HuH-7 (cell line): Measurements from ENCODE around the gene SLC43A1.

Experiments
- DNase-seq: peaks from one replicate; pipeline ENCODE4 v3.0.0; 2011; ENCODE audit warnings: low spot score

SLC43A1 gene

DNA sequence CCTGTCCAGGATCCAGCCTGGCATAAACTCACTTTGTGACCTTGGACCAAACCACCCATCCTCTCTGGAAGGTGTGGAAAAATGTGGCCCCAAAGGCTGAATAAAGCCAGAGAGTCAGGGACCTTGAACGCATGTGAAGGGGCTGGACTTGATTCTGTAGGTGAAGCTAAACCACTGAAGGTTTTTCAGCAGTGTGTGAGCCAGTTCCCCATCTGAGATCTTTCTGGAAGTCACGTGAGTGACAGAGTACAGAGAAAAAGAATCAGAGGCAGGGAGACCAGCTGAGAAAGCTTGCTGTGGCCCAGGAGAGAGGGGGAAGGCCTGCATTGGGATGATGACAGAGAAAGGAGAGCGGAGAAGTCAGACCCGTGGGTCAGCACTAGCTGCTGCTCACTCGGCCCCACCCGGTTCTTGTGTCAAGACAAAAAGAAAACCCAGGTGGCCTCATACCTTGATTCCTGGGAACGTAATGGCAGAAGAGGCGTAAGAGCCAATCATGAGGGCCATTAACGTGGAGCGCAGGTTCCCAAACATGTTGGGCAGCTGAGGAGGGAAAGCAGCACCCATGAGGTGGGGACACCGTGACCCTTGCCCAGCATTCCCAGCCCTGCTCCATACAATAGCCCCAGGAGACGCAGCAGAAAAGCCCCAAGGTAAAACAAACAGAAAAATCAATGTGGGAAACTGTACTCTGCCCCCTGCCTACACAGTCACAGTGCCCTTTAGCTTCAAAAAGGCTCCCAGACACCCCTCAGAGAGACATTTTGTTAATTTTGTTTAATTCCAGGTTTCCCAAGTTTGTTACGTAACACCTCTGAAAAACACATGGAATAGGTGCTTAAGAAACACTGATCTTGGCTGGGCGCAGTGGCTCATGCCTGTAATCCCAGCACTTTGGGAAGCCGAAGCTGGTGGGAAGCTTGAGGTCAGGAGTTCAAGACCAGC, 17.9 kb downstream of the SLC43A1 start:
- peak; percentile 99 for DNase-seq

DNA sequence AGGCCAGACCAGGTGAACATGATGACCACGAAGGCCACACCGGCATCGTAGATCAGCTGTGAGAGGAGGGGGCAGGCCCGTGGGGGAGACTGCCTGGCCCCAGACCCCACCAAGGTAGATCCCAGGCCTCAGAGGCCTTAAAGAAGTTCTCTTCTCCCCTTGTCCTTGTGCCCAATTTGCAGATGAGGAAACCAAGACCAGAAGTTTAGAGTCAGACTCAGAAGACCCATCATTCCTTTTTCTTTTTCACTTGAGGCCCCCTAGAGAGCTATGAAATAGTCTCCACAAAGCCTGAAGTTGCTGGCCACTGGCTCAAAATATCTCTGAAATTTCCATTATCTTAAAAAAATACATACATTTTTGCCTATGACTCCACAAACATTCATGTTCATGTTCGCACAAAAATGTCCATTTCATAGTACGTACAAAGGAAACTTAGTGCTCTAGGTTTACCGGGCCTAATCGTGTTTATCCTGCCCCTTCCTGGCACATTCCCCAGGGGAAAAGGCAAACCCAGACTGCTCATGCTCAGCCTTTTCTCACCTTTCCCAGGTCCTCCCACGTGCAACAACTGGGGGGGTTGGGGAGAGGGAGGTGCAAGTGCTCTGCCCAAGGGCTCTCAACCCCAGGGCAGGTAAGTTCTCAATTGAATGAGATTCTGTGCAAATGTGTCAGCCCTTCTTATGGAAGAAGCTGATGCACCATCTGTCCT, 19.2 kb downstream of the SLC43A1 start:
- no peak for DNase-seq

DNA sequence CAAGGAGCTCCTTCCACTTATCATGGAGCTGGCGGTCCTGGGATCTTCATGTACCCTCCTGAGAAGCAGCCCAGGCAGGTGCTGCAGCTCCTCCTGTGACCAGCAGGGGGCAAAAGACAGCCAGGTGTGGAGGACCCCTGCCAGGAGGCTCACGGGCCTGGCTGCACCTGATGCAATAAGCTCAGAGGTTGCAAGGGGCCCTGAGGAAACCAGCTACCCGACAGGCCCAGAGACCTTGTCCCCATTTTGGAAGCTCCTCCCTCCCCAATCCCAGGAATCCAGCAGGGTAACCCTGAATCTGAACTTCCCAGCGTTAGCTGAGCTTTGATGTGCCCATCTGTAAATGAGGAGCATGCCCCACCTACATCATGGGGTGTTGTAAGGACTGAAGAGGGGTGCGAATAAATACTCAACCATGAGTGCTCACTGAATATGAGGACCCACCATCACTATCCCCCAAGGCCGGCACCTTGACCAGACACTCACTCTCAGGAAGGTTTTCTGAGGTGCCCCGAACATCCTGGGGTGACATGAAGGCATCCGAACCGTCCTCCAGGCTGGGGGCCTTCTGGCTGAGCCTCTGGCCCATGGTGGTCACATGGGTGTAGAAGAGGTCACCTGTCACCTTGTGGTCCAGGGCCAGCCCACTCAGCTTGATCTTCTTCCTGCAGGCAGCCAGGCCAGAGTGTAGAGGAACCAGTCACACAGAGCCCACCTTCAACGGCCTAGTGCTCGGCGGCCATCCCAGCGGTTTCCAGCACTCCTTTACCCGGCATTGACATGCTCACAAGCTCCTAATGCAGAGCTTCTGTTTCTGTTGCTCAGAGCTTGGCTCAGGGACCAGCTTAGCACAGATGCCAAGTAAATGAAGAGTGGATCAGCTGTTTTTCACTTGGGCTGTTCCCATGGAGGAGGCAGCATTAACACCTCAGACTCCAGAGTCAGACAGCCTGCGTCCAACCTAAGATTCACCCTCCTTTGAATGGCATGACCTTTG, 21.7 kb downstream of the SLC43A1 start:
- peak; percentile 99 for DNase-seq

DNA sequence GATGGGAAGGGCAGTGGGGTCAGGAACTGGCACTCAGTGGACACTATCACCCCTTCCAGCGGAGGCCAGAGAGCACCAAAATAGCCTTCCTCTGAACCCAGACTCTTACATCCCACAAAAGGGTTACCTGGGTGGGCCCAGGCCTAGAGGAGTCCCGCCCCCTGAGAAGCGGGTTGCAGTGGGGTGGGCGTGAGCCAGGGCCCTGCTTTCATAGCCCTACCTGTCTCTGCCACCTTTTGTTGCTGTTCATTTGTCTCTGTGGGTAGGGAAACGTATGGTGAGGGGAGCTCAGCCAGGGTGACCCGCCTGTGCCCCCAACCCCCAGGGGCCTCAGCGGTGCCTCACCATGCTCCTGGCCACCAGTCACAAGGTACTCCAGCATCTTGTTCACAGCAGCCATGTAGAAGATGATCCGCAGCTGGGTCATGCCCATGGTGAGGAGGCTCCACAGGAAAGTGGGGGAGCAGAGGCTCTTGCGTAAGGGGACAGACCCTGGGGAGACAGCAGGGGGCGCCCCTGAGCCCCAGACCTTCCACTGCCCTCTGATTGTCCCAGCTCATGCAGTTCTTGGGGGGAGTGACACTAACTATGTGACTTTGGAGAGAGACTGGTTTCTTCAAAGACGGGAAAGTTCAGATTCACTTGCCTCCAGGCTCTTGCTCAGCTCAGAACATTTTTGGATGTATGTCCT, 24.0 kb downstream of the SLC43A1 start:
- peak; percentile 91 for DNase-seq

- no peak for DNase-seq
Measured at GRCh38 chr11:57490456-57491248, 24.9 kb downstream of the SLC43A1 start.

- DNase-seq, result no peak
Measured at GRCh38 chr11:57487920-57488659, 27.4 kb downstream of the SLC43A1 start.

DNA sequence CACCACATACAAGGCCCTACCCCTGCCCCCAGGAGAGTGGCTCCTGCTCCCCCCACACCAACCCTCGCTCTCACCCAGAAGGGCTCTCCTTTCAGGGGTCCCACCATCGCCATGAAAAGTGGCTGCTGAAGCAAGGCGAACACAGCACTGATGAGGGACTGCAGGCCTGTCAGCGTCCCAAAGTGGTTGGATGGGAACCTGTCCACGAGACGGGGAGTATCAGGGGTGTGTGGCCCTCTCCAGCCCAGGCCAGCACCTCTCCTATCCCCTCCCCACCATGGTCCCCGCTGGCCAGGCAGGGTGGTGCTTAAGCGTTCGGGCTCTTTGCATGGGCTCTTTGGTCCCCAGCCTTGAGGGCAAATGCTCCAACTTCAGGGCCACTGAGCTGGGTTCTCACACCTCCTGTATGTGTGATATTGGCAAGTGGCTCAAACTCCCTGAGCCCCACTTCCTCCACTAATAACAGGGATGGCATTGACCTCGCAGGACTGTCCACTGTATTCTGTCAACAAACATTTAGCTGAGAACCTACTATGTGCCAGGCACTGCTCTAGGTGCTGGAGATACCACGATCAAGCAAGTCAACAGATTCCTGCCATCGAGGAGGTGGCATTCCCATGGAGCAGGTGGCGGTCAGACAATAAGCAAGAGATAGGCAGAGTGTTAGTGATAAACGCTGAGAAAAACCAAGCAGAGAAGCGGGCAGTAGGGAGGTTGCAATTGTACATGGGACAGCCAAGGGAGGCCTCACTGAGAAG, 28.3 kb downstream of the SLC43A1 start:
- DNase-seq, result no peak

- DNase-seq, result no peak
Measured at GRCh38 chr11:57485217-57485990, 30.1 kb downstream of the SLC43A1 start.

DNA sequence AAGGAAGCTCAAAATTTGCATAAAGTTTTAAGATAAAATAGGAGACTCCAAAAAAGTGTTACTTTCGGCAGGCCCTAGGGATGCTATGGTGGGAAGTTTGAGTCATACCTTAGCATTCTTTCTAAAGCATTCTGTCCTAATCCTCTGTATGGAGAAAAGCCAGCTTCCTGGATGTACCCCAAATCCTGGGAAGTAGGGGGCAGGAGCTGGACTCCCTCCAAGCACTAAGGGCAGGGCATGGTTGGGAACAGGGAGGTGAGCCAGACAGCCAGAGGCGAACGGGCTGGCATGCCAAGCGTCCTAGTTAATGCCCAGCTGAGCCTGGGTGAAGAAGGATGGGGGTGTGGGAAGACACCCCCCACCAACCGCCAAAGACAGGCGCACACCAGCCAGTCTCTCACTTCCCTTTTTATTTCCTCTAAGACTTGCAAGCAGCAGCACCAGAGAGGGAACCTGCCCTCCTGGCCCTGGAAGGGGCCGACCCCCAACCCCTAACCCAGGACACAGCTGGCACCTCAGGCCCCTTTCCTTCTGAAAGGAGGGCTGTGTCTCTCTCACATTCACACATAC, 31.3 kb downstream of the SLC43A1 start:
- no peak for DNase-seq

DNA sequence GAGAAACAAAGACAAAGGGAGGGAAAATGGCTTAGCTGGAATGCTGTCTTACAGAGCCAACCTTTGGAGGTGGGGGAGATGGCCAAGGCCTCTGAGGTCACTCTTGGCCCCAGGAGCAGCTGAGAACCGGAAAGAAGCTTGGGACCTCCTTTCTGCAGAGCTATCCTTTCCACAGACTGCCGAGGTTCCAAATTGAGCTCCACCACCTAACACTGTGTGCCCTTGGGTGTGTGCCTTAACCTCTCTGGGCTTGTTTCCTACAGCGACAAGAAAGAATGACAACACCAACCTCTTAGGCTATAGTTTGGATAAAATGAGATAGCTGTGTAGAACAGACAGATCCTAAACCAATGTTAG, 32.0 kb downstream of the SLC43A1 start:
- no peak for DNase-seq

DNA sequence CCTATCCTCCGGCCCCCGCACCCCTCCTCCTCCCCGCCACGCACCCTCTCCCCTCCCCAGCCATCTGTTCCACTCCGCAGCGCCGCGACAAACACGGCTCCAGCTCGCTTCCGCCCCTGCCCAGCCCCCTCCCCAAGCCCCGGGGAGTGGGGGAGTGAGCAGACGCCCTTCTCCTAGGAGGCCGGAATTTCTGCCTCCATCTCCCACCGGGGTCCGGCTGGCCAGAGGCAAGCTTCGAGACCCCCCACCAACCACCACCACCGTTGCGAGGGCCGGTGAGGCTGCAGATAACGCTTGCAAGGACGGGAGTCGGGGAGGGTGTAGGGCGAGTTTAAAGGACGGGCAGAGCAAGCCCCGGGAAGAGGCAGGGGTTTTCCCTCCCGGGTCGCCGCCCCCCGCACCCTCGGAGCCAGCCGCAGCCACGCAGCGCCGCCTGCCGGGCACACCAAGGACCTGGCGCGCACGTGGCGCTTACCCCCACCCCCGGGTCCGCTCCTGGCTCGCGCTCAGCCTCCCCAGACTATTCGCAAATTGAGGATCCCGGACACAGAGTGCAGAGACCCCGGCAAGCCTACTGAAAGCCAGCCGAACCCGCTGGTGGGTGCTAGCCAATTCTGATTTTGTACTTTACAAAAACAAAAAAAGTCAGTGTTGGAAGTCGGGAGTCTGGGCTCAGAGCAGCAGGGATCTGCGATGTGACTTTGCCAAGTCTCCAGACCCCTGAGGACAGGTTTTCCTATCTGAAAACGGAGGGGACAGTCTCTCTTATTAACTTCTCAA, 32.5 kb downstream of the SLC43A1 start:
- DNase-seq, result peak; percentile 100

GRCh38 chr11:57481915-57482781, 33.4 kb downstream of the SLC43A1 start:
- DNase-seq, result no peak

DNA sequence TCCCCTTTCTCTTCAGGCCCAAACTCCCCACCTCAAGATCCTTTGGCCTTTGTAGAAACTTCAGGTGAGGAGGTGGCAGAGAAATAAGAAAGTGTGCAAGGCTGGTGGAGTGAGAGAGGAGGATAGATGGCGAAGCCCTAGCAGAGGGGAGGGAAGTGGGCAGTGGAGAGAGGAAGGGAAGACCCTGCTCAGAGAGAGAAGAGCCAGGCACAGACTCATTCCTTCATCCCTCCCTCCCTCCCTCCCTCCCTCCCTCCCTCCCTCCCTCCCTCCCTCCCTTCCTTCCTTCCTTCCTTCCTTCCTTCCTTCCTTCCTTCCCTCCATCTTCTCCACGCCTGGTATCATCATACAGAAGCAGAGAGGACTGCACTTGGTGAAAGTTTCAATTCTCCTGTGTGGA, 34.2 kb downstream of the SLC43A1 start:
- DNase-seq, result no peak

- peak; percentile 100 for DNase-seq
Measured at GRCh38 chr11:57480409-57481137, 34.9 kb downstream of the SLC43A1 start.

GRCh38 chr11:57479911-57480310, 35.6 kb downstream of the SLC43A1 start:
- DNase-seq, result peak; percentile 86
